H1 (cell line): Measurements from ENCODE around the gene WIPF3. TPM values are rescaled to one million over a fixed set of nuclear protein-coding genes. Genes with fewer than 3 reads are reported as not detected.

Source experiments
- BRCA1 ChIP-seq: IDR thresholded peaks from 2 replicates; pipeline ENCODE4 v1.6.1; 2012; ENCODE audit warnings: low read depth, low read length, improper control_type of control experiment
- RNF2 ChIP-seq: fragments of 200-900, 300-1000 bp; sonication (generic); IDR thresholded peaks from 2 replicates; pipeline ENCODE4 v1.7.1; 2016; ENCODE audit warnings: borderline replicate concordance, low read depth, mild to moderate bottlenecking, antibody characterized with exemption, low read length; ENCODE audit not compliant: poor library complexity, severe bottlenecking; ENCODE audit errors: missing control alignments
- SP1 ChIP-seq: IDR thresholded peaks from 2 replicates; pipeline ENCODE4 v1.6.1; 2011; ENCODE audit warnings: low read depth, low read length
- TAF1 ChIP-seq: IDR thresholded peaks from 2 replicates; pipeline ENCODE4 v1.6.1; 2011; ENCODE audit warnings: mild to moderate bottlenecking, low read depth, low read length
- polyA plus RNA-seq, 7 experiments: library from polyadenylated mRNA; depleted of rRNA in 3 of 7; stranded (reverse) in 5 of 7; unstranded in 2 of 7; fragments of >200 nt in 5 of 7; fragments of 200-250 nt in 2 of 7; gene quantifications; 1 replicate in 5 of 7; 2 replicates in 1 of 7; 4 replicates in 1 of 7; pipeline versions ENCODE4 v1.2.1 to v1.2.3, GENCODE V29; 2011 to 2013; ENCODE audit warnings: missing spikeins in 2 of 7, mixed read lengths in 2 of 7
- total RNA-seq: library from RNA; stranded (reverse); fragmentation: NEBNext Ultra II Directional; extraction: Animal tissue kit (Norgen Biotek cat#: 25700); gene quantifications from 2 replicates; pipeline ENCODE4 v1.2.1, GENCODE V29; 2021
- TF ChIP-seq, protein P1 (sequence below), 3 experiments: IDR thresholded peaks; 1 replicate in 2 of 3; 2 replicates in 1 of 3; pipeline versions ENCODE4 v1.5.1 to v1.6.1; 2011; ENCODE audit warnings: low read length in 3 of 3, mild to moderate bottlenecking in 3 of 3, inconsistent platforms in 2 of 3, low read depth in 1 of 3, moderate library complexity in 1 of 3; ENCODE audit not compliant: insufficient read depth in 1 of 3; ENCODE audit errors: control extremely low read depth in 1 of 3

The WIPF3 gene
- total and polyA plus RNA-seq, 2 of the 8 experiments (the other 6 are each of a cell fraction or from before 2014, with no cell fraction given): 5.0 to 12.1 TPM

GRCh38 chr7:29801929-29802328 is 4.4 kb upstream of the WIPF3 start (continued):
- TF ChIP-seq, protein P1, sequence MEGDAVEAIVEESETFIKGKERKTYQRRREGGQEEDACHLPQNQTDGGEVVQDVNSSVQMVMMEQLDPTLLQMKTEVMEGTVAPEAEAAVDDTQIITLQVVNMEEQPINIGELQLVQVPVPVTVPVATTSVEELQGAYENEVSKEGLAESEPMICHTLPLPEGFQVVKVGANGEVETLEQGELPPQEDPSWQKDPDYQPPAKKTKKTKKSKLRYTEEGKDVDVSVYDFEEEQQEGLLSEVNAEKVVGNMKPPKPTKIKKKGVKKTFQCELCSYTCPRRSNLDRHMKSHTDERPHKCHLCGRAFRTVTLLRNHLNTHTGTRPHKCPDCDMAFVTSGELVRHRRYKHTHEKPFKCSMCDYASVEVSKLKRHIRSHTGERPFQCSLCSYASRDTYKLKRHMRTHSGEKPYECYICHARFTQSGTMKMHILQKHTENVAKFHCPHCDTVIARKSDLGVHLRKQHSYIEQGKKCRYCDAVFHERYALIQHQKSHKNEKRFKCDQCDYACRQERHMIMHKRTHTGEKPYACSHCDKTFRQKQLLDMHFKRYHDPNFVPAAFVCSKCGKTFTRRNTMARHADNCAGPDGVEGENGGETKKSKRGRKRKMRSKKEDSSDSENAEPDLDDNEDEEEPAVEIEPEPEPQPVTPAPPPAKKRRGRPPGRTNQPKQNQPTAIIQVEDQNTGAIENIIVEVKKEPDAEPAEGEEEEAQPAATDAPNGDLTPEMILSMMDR (IDR thresholded peaks at IDR 0.05; ENCODE audit: control extremely low read depth in 1 of 3, insufficient read depth in 1 of 3, low read depth in 1 of 3, low read length in 3 of 3): no peak
- no peak for TF ChIP-seq SP1
- TF ChIP-seq BRCA1: no peak
- TF ChIP-seq TAF1: no peak
- TF ChIP-seq RNF2: no peak
